ENCODE measurements around the gene SH3RF2.

The SH3RF2 gene

GRCh38 chr5:145967296-145967695 is 30.9 kb downstream of the SH3RF2 start:
- no peak overlapping the region for H2AFZ ChIP-seq (ENCODE audit: low read length)
- no peaks in the 10 kb centered on the region for H3F3A ChIP-seq (ENCODE audit: insufficient read depth, low read length)
- no peak overlapping the region for H3K4me2 ChIP-seq (ENCODE audit: low read length)
- no peaks in the 10 kb centered on the region for H3K36me3 ChIP-seq (ENCODE audit: insufficient read depth, low read length)
- no peak overlapping the region for H3K9ac ChIP-seq (ENCODE audit: low read length)
- no peaks in the 10 kb centered on the region for H3K9me3 ChIP-seq (ENCODE audit: low read length)
- TF ChIP-seq EZH2 (IDR thresholded peaks at IDR 0.05; ENCODE audit: borderline replicate concordance, low read length), result no peak
- TF ChIP-seq CTCF (IDR thresholded peaks at IDR 0.05; ENCODE audit: low read length), result no peak
- no peaks in the 10 kb centered on the region for H3K9me2 ChIP-seq (ENCODE audit: low read depth, low read length)
- no peaks in the 10 kb centered on the region for H3K79me2 ChIP-seq (ENCODE audit: insufficient read depth, low read length)
- H3K27ac ChIP-seq (ENCODE audit: low read depth, low read length, poor library complexity, severe bottlenecking), result no peak overlapping the region
- no peaks in the 10 kb centered on the region for H4K20me1 ChIP-seq (ENCODE audit: insufficient read depth, low read length)
- no peak overlapping the region for H3K4me3 ChIP-seq (ENCODE audit: low read depth, low read length, poor library complexity, severe bottlenecking)
- H3K27me3 ChIP-seq (ENCODE audit: insufficient read depth, low read length), result no peaks in the 10 kb centered on the region
- H3K4me1 ChIP-seq (ENCODE audit: insufficient read depth, low read length, severe bottlenecking), result no peaks in the 10 kb centered on the region

GRCh38 chr5:145968970-145969713 is 32.8 kb downstream of the SH3RF2 start:
- no peak for TF ChIP-seq EZH2 (IDR thresholded peaks at IDR 0.05; ENCODE audit: borderline replicate concordance, low read length)
- TF ChIP-seq CTCF (IDR thresholded peaks at IDR 0.05; ENCODE audit: low read length), result no peak
- no peak overlapping the region for H2AFZ ChIP-seq (ENCODE audit: low read length)
- H3K4me2 ChIP-seq (ENCODE audit: low read length), result no peak overlapping the region
- H3K9me3 ChIP-seq (ENCODE audit: low read length), result no peaks in the 10 kb centered on the region
- no peaks in the 10 kb centered on the region for H3K4me1 ChIP-seq (ENCODE audit: insufficient read depth, low read length, severe bottlenecking)
- no peaks in the 10 kb centered on the region for H3K9me2 ChIP-seq (ENCODE audit: low read depth, low read length)
- H3K27ac ChIP-seq (ENCODE audit: low read depth, low read length, poor library complexity, severe bottlenecking), result no peak overlapping the region
- no peaks in the 10 kb centered on the region for H3K79me2 ChIP-seq (ENCODE audit: insufficient read depth, low read length)
- no peaks in the 10 kb centered on the region for H3F3A ChIP-seq (ENCODE audit: insufficient read depth, low read length)
- no peaks in the 10 kb centered on the region for H3K36me3 ChIP-seq (ENCODE audit: insufficient read depth, low read length)
- no peaks in the 10 kb centered on the region for H4K20me1 ChIP-seq (ENCODE audit: insufficient read depth, low read length)
- H3K27me3 ChIP-seq (ENCODE audit: insufficient read depth, low read length), result no peaks in the 10 kb centered on the region
- no peak overlapping the region for H3K4me3 ChIP-seq (ENCODE audit: low read depth, low read length, poor library complexity, severe bottlenecking)
- no peak overlapping the region for H3K9ac ChIP-seq (ENCODE audit: low read length)

- no peak for TF ChIP-seq CTCF (IDR thresholded peaks at IDR 0.05; ENCODE audit: low read length)
- TF ChIP-seq EZH2 (IDR thresholded peaks at IDR 0.05; ENCODE audit: borderline replicate concordance, low read length), result no peak
- no peaks in the 10 kb centered on the region for H3K9me2 ChIP-seq (ENCODE audit: low read depth, low read length)
- H3K4me2 ChIP-seq (ENCODE audit: low read length), result no peak overlapping the region
These were observed 33.3 kb downstream of the SH3RF2 start for GRCh38 chr5:145969714-145970092.

More at GRCh38 chr5:145969714-145970092, 33.3 kb downstream of the SH3RF2 start:
- Histone ChIP-seq H3K36me3 (ENCODE audit: insufficient read depth, low read length) (no peaks in the 10 kb centered on the region), H3K4me3 (ENCODE audit: low read depth, low read length, poor library complexity, severe bottlenecking) (no peak overlapping the region), H3F3A (ENCODE audit: insufficient read depth, low read length) (no peaks in the 10 kb centered on the region), H3K27ac (ENCODE audit: low read depth, low read length, poor library complexity, severe bottlenecking) (no peak overlapping the region), H3K27me3 (ENCODE audit: insufficient read depth, low read length) (no peaks in the 10 kb centered on the region), H3K4me1 (ENCODE audit: insufficient read depth, low read length, severe bottlenecking) (no peaks in the 10 kb centered on the region), H4K20me1 (ENCODE audit: insufficient read depth, low read length) (no peaks in the 10 kb centered on the region), H3K9ac (ENCODE audit: low read length) (no peak overlapping the region), H2AFZ (ENCODE audit: low read length) (no peak overlapping the region), H3K79me2 (ENCODE audit: insufficient read depth, low read length) (no peaks in the 10 kb centered on the region), H3K9me3 (ENCODE audit: low read length) (no peaks in the 10 kb centered on the region)

Measured in OCI-LY1 (cell line).